GF-D8 (cell line): ENCODE results near the gene CIB2.
"Not testable (repeated sequence)": the region's sequence is repeated elsewhere in the genome, so short reads cannot be mapped to it uniquely, and the experiment has no call there.

ENCODE experiments used
- DNase-seq: peaks from one replicate; lab custom pipeline; 2025; lab: John Stamatoyannopoulos, UW

CIB2 gene

GRCh38 chr15:78131295-78132061, at the start of gene CIB2:
CIB2 (minus strand) TSS chr15:78131445; CDS start chr15:78131215, 230 bp downstream.
- no peak for DNase-seq

- DNase-seq = no peak
These were observed 48.7 kb upstream of the CIB2 start for GRCh38 chr15:78179906-78180305.

GRCh38 chr15:78179286-78179840, 48.1 kb upstream of the CIB2 start:
- no peak for DNase-seq

GRCh38 chr15:78178064-78178463, 46.8 kb upstream of the CIB2 start:
- DNase-seq = no peak

- no peak for DNase-seq
These were observed 46.2 kb upstream of the CIB2 start for GRCh38 chr15:78177447-78177873.

GRCh38 chr15:78175330-78175729, 44.1 kb upstream of the CIB2 start:
- no peak for DNase-seq

- DNase-seq = peak; percentile 34
These were observed 43.2 kb upstream of the CIB2 start for GRCh38 chr15:78174401-78174800.

- no peak for DNase-seq
These were observed 40.7 kb upstream of the CIB2 start for GRCh38 chr15:78171864-78172472.

- DNase-seq = no peak
These were observed 39.9 kb upstream of the CIB2 start for GRCh38 chr15:78170848-78171773.

GRCh38 chr15:78168608-78169007, 37.4 kb upstream of the CIB2 start:
- no peak for DNase-seq

GRCh38 chr15:78167227-78167888, 36.1 kb upstream of the CIB2 start:
- no peak for DNase-seq

GRCh38 chr15:78164010-78164409, 32.8 kb upstream of the CIB2 start:
- DNase-seq = no peak

- DNase-seq = no peak
These were observed 30.8 kb upstream of the CIB2 start for GRCh38 chr15:78162038-78162437.

GRCh38 chr15:78159395-78159794, 28.1 kb upstream of the CIB2 start:
- DNase-seq = no peak

- DNase-seq = no peak
These were observed 26.0 kb upstream of the CIB2 start for GRCh38 chr15:78157203-78157602.

GRCh38 chr15:78156653-78157052, 25.4 kb upstream of the CIB2 start:
- DNase-seq = no peak

- no peak for DNase-seq
These were observed 24.2 kb upstream of the CIB2 start for GRCh38 chr15:78155355-78155939.

GRCh38 chr15:78154955-78155354, 23.7 kb upstream of the CIB2 start:
- no peak for DNase-seq

GRCh38 chr15:78151075-78151474, 19.8 kb upstream of the CIB2 start:
- not testable (repeated sequence) for DNase-seq

GRCh38 chr15:78149805-78150751, 18.8 kb upstream of the CIB2 start:
- no peak for DNase-seq
